Measurements from ENCODE around the gene TMEM37. TPM values are rescaled to one million over a fixed set of nuclear protein-coding genes. Genes with fewer than 3 reads are reported as not detected.

TMEM37 gene
- total RNA-seq, 2 donors from 2014 or later: not detected

DNA sequence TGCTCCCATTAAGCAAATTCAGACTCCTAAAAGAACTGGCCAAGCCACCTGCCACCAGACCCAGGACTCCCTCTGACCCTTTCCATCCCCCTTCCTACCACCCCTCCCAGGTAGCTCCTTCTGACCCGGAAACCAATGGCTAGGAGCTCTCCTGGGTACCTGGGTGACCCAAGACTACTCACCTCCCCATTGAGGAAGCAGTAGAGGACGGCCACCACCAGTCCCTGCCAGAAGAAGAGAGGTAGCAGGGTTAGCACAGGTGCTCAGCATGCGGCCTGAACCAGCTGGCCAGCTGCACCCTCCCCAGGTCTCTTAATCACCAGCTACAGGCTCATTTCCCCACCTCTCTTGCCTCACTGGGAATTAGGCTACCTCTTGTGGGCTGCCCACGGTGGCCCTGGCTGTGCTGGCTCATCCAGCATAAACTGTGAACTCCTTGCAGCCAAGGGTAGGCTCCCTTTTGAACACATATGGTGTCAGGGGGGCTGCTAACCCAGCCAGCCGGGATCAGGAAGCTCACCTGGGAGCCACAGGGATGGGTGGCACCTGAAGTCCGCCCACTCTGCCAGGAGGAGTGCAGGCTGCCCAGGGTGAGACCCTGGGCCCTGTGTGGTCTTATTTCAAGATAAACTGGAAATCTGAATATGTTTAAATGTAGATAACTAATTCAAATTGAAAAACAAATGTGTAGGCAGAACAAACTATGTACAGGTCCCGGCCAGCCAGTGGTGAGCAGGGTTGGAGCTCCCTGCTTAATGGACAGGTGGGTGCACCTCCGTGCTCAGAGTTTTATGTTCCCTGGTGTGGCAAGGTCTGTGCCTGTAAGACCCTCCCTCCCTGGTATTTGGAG is 9.9 kb downstream of the TMEM37 start:
- Mint-ChIP-seq H3K27me3 (peaks cover 52% of the 10 kb centered on the region), H3K4me1 (peaks cover 4% of the 10 kb centered on the region), H3K36me3 (ENCODE audit: low read depth) (no peaks in the 10 kb centered on the region), H3K27ac (no peak overlapping the region), H3K4me3 (no peak overlapping the region)
- no peak for ATAC-seq
- DNase-seq: no peak
- H3K9me3 ChIP-seq (ENCODE audit: control insufficient read depth, low read length, poor library complexity, severe bottlenecking): no peaks in the 10 kb centered on the region

DNA sequence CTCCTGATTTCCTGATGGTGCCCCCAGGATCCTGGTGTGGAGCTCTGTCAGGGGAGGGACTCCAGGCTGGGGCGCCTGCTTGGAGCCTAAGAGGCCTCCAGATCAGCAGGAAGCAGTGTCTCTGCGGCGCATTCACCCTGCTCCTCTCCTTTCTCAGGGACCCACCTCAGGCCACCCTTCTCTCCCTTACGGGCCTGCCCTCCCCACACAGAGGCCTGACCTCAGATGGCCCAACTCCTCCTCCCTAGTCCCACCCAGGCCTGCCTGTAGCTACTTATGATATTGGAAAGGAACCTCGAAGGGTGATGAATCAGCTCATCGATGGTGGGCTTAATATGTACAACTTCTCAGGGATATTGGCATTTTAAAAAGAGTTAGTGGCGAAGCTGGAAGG is 10.6 kb downstream of the TMEM37 start:
- H3K27ac Mint-ChIP-seq: no peak overlapping the region
- H3K4me3 Mint-ChIP-seq: no peak overlapping the region
- no peak for ATAC-seq
- peaks cover 4% of the 10 kb centered on the region for H3K4me1 Mint-ChIP-seq
- DNase-seq: no peak
- H3K36me3 Mint-ChIP-seq (ENCODE audit: low read depth): no peaks in the 10 kb centered on the region
- H3K27me3 Mint-ChIP-seq: peaks cover 52% of the 10 kb centered on the region
- H3K9me3 ChIP-seq (ENCODE audit: control insufficient read depth, low read length, poor library complexity, severe bottlenecking): no peaks in the 10 kb centered on the region

DNA sequence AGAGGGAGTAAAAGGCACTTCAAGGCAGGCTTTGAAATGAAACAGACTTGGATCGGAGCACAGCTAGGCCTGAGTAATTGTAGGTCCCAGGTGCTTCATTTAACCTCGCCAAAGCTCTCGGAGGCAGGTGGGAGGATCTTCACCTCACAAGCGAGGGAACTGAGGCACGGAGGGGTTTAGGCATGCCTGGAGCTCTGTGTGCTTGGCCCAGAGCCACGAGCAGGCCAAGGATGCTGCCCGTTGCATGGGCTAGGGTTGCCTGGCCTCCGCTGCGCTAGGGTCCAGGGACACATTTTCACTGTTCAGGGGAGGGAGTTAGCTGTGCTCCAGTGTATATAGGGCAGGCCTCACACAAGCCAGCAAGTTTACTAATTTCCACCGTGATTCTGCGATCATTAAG is 11.2 kb downstream of the TMEM37 start:
- no peak for ATAC-seq
- peaks cover 4% of the 10 kb centered on the region for H3K4me1 Mint-ChIP-seq
- DNase-seq: no peak
- no peaks in the 10 kb centered on the region for H3K9me3 ChIP-seq (ENCODE audit: control insufficient read depth, low read length, poor library complexity, severe bottlenecking)
- no peaks in the 10 kb centered on the region for H3K36me3 Mint-ChIP-seq (ENCODE audit: low read depth)
- no peak overlapping the region for H3K27ac Mint-ChIP-seq
- peaks cover 54% of the 10 kb centered on the region for H3K27me3 Mint-ChIP-seq
- no peak overlapping the region for H3K4me3 Mint-ChIP-seq

DNA sequence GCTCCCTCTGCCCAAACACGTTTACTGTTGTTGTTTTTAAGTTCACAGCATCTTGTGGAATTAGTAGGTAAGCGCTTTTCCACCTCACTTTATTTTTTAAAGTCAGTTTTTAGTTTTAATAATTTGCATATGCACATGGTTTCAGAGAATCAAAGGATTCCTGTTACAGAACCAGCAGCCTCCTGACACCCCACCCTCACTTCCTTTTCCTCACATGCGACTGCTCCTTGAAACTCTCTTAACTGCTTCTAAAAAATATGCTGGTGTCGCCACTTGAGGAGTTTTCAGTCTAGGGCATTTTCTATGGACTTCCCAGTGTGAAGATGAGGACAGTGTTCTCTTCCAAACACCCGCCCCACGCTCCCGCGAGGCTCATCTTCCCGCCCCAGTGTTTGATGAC is 14.4 kb downstream of the TMEM37 start:
- H3K27me3 Mint-ChIP-seq: peaks cover 51% of the 10 kb centered on the region
- H3K9me3 ChIP-seq (ENCODE audit: control insufficient read depth, low read length, poor library complexity, severe bottlenecking): no peaks in the 10 kb centered on the region
- H3K36me3 Mint-ChIP-seq (ENCODE audit: low read depth): no peaks in the 10 kb centered on the region
- H3K4me3 Mint-ChIP-seq: no peak overlapping the region
- no peaks in the 10 kb centered on the region for H3K4me1 Mint-ChIP-seq
- DNase-seq: no peak
- ATAC-seq: no peak
- H3K27ac Mint-ChIP-seq: no peak overlapping the region

DNA sequence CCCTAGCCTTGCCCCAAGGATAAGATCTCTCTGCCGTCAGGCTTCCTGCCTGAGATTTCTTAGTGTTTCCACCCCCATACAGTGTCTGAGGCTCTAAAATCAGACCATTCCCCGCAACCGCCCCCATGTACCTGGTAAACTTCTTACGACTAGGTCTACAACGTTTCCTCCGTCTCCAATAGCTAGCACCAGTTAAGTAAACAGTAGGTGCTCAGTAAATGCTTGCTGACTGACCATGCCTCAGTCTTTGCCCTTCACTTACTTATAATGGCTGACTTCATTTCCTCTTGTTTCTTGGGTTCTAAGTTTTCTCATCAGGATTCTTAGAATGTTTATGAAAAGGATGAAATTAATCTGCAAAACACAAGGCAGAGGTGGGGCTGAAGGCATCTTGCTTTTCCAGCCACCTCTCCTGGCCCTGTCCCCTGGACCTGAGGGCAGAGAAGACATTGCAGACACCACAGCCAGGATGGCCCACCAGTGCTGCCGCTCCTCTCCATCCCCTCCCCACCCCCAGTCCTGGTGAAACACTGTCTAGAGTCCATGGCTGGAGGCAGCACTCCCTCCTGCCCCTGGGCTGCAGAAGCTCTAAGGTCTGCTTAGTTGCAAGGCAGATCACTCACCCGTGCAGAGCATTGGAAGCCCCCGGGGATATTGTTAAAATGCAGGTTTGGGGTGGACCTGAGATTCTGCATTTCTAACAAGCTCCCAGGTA is 16.9 kb downstream of the TMEM37 start:
- Mint-ChIP-seq H3K4me1 (no peaks in the 10 kb centered on the region), H3K36me3 (ENCODE audit: low read depth) (no peaks in the 10 kb centered on the region), H3K4me3 (no peak overlapping the region), H3K27ac (no peak overlapping the region), H3K27me3 (peaks cover 69% of the 10 kb centered on the region)
- no peaks in the 10 kb centered on the region for H3K9me3 ChIP-seq (ENCODE audit: control insufficient read depth, low read length, poor library complexity, severe bottlenecking)
- ATAC-seq (no peak), DNase-seq (no peak)

DNA sequence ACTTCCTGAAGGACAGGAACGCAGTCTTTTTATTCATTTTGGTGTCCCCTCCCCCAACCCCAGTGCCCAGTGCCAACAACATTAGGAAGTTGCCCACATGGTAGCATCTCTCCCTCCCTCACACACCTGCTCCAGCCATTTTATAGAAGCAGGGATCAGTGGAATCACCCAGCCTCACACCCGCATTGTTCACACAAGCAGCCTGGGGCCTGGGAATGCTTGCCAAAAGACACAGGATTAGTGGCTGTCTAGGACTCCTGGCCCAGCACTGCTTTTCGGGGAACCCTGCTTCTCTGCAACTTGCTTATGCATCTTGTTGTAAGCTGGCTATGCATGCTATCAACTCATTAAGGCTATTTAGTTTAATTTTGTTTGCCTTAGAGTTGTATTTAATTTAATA is 17.9 kb downstream of the TMEM37 start:
- Mint-ChIP-seq H3K27ac (no peak overlapping the region), H3K36me3 (ENCODE audit: low read depth) (no peaks in the 10 kb centered on the region), H3K4me3 (no peak overlapping the region), H3K4me1 (no peaks in the 10 kb centered on the region), H3K27me3 (peaks cover 76% of the 10 kb centered on the region)
- no peak for ATAC-seq
- H3K9me3 ChIP-seq (ENCODE audit: control insufficient read depth, low read length, poor library complexity, severe bottlenecking): no peaks in the 10 kb centered on the region
- no peak for DNase-seq

DNA sequence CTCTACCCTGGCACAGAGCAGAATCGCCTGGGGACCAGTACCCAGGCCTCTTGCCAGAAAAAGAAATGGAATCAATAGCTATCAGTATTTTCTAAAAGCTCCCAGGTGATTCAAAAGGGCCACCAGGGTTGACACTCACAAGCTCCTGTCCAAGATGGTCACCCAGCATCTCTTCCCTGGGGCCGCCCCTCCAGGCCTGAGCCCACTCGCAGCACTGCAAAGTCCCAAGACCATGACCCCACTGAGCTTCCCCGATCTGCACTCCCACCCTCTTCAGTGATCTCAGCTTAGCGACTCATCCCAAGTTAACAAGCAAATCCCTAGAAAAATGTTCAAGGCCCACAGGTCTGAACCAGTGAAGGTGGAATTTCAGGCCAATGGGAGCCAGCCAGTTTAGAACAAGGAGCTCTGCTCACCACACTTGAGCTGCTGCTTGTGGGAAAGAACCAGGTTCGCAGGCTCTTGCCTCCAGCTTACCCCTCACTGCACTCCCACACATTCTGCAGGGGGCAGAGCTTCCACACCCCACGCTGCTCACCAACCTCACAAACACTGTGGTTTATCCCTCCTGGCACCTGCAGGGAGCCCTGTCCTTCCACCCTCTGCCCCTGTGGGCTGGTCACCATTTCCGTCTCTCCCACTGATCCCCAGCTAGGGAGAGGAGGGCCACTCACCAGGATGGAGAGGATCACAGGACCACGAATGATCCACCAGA is 19.8 kb downstream of the TMEM37 start:
- no peak for ATAC-seq
- Mint-ChIP-seq H3K27me3 (peaks cover 75% of the 10 kb centered on the region), H3K27ac (no peak overlapping the region), H3K4me1 (peaks cover 2% of the 10 kb centered on the region), H3K4me3 (no peak overlapping the region), H3K36me3 (ENCODE audit: low read depth) (no peaks in the 10 kb centered on the region)
- DNase-seq: no peak
- no peaks in the 10 kb centered on the region for H3K9me3 ChIP-seq (ENCODE audit: control insufficient read depth, low read length, poor library complexity, severe bottlenecking)

DNA sequence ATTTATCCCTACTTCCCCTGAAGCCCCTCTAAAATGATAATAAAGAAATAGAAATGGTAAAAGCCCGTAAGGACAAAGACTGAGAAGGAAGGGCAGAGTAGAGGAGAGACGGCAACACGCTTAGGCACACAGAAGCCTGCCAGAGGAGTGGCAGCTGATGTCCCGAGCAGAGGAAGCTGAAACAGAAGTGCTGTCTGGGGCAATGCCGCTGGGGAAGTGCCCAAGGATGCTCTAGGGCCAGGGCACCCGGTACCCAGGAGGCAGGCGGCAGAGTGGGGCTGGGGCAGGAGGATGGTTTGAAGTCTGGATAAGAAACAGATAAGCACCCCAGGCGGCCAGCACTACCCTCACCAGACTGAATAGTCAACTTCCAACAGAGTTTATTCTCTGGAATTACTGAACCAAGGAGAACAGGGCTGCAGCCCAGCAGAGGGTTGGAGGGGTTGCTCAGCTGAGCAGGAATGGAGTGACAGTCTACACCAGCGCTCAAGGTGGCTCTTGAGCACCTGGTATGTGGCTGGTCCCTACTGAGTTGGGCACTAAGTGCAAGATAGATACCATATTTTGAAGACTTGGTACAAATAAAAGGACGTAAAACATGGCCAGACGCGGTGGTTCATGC is 22.4 kb downstream of the TMEM37 start:
- no peaks in the 10 kb centered on the region for H3K9me3 ChIP-seq (ENCODE audit: control insufficient read depth, low read length, poor library complexity, severe bottlenecking)
- ATAC-seq (no peak), DNase-seq (no peak)
- Mint-ChIP-seq H3K27me3 (peaks cover 56% of the 10 kb centered on the region), H3K27ac (no peak overlapping the region), H3K4me3 (no peak overlapping the region), H3K4me1 (peaks cover 2% of the 10 kb centered on the region), H3K36me3 (ENCODE audit: low read depth) (no peaks in the 10 kb centered on the region)

DNA sequence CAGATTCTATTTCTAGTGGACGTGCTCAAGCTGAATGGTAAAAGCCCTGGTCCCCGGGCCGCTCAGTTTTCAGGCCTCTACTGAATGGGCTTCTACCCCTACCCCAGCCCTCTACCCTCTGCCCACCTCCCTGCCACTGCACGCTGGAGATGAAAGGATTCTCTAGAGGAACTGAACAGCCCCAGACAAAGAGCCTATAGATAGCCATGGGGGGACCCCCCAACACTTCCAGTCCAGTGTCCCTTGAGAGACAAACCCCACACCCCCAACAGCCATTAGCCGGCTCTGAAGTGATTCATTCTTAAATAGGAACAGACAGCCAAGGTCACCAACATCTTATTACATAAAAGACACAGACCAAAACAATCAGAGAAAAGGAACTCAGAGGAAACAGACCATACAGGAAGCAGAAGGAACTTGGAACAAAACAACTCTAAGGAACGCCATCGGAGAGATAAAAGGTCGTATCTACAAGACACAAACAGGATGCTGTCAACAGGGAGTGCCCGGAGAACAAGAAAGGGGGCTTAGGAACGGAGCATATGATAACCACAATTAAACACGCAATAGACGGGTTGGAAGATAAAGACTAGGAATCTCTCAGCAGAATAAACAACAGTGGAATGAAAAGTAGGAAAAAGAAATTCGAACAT is 23.5 kb downstream of the TMEM37 start:
- DNase-seq (no peak), ATAC-seq (no peak)
- Mint-ChIP-seq H3K36me3 (ENCODE audit: low read depth) (no peaks in the 10 kb centered on the region), H3K4me3 (no peak overlapping the region), H3K27me3 (peaks cover 56% of the 10 kb centered on the region), H3K27ac (no peak overlapping the region), H3K4me1 (peaks cover 2% of the 10 kb centered on the region)
- H3K9me3 ChIP-seq (ENCODE audit: control insufficient read depth, low read length, poor library complexity, severe bottlenecking): no peaks in the 10 kb centered on the region

DNA sequence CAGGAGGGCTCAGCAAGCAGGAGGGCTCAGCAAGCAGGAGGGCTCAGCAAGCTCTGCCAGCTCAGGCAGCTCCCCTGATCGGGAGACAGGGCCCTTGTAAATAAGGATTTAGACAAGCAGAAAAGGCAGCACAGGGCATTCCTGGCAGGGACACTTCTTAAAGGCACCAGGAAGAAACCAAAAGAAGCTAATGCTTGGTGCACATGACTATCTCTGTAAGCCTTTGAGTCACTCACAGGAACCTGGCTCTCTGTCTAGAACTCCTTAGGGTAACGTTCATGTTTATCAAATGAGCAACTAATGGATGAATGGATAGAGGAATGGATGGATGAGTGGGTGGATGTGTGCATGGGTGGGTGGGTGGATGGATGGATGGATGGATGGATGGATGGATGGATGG is 28.4 kb downstream of the TMEM37 start:
- Mint-ChIP-seq H3K36me3 (ENCODE audit: low read depth) (no peaks in the 10 kb centered on the region), H3K27ac (no peak overlapping the region), H3K4me3 (no peak overlapping the region), H3K4me1 (peaks cover 2% of the 10 kb centered on the region), H3K27me3 (peaks cover 20% of the 10 kb centered on the region)
- DNase-seq (no peak), ATAC-seq (no peak)
- H3K9me3 ChIP-seq (ENCODE audit: control insufficient read depth, low read length, poor library complexity, severe bottlenecking): no peaks in the 10 kb centered on the region

DNA sequence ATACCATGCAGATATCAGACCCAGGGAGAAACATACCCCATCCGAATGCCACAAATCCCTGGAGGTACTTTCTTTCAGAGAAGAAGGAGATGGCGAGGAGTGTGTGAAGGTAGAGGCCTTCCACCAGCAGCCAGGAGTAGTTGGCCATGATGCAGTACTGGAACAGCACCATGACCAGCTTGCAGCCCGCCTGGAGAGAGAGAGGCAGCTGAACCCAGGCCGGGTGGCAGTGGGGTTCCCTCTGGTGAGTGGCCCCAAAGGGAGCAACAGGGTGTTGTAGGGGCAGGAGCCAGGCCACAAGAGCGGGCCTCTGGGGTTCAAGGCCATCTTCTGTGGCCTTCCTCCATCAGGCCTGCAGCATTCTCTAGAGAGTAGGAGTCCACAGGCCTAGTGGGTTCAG is 30.2 kb downstream of the TMEM37 start:
- Mint-ChIP-seq H3K27me3 (peaks cover 10% of the 10 kb centered on the region), H3K4me3 (no peak overlapping the region), H3K27ac (no peak overlapping the region), H3K36me3 (ENCODE audit: low read depth) (no peaks in the 10 kb centered on the region), H3K4me1 (no peaks in the 10 kb centered on the region)
- no peaks in the 10 kb centered on the region for H3K9me3 ChIP-seq (ENCODE audit: control insufficient read depth, low read length, poor library complexity, severe bottlenecking)
- no peak for DNase-seq
- ATAC-seq: no peak

DNA sequence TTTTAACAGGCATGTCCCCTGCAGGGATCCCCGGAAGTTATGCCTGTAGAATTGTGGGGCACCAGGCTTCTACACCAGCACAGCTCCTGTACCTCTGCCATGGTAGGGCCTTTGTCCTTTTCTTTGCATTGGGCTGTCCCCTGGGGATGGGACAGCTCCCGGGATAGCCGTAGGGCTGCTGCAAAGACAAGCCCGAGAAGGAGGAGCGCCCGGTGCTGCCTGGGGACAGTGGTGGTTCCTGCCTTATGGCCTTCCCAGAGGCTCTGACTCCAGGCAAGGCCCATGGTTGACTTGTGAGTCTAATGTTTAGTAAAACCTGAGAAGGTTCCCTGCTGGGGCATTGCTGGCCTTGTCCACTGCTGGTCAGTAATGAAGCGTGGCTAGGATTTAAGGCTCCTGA is 30.9 kb downstream of the TMEM37 start:
- no peak for ATAC-seq
- H3K36me3 Mint-ChIP-seq (ENCODE audit: low read depth): no peaks in the 10 kb centered on the region
- H3K27ac Mint-ChIP-seq: no peak overlapping the region
- no peaks in the 10 kb centered on the region for H3K9me3 ChIP-seq (ENCODE audit: control insufficient read depth, low read length, poor library complexity, severe bottlenecking)
- peaks cover 8% of the 10 kb centered on the region for H3K27me3 Mint-ChIP-seq
- no peak overlapping the region for H3K4me3 Mint-ChIP-seq
- no peaks in the 10 kb centered on the region for H3K4me1 Mint-ChIP-seq
- DNase-seq: no peak

DNA sequence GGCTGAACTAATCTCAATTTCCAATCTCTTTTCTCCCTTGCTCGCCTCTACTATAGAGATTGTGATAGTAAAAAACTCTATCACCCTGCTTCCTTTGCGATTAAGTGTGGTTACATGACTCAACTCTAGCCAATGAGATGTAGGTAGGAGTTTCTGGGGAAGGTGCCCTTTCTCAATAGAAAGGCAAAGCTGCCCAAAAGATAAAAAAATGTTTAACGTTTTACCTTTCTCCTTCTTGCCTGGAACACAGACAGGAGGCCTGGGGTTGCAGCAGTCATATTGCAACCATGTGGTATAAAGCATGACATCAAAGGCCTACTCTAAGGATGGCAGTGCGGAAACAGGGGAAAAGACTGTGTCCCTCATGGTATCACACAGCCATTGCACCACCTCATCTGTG is 31.5 kb downstream of the TMEM37 start:
- ATAC-seq (no peak), DNase-seq (no peak)
- Mint-ChIP-seq H3K4me3 (no peak overlapping the region), H3K4me1 (no peaks in the 10 kb centered on the region), H3K27ac (no peak overlapping the region), H3K27me3 (peaks cover 8% of the 10 kb centered on the region), H3K36me3 (ENCODE audit: low read depth) (no peaks in the 10 kb centered on the region)
- no peaks in the 10 kb centered on the region for H3K9me3 ChIP-seq (ENCODE audit: control insufficient read depth, low read length, poor library complexity, severe bottlenecking)
